Measurements from ENCODE around the gene SOAT2.

DNA sequence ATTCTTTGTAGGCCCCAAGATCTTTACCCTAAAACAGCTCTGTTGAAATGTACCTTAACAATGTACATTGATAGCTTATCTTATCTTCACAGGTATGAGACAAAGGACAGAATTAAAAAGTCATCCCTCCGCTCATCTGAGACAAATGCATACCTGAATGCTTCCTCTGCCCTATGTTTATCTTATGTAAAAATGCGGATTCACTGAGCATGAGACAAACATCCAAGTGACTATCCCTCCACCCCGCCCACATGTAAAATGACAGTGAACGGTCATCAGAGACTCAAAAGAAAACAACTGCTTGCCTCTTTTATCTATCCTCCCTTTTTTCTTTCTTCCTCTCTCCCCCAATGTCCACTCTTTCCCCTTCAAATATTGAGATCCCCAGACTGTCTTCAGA, 40.1 kb downstream of the SOAT2 start:
- no peak for TF ChIP-seq POLR2A (IDR thresholded peaks at IDR 0.05; ENCODE audit: extremely low read depth, insufficient read length)
- TF ChIP-seq, protein P1, sequence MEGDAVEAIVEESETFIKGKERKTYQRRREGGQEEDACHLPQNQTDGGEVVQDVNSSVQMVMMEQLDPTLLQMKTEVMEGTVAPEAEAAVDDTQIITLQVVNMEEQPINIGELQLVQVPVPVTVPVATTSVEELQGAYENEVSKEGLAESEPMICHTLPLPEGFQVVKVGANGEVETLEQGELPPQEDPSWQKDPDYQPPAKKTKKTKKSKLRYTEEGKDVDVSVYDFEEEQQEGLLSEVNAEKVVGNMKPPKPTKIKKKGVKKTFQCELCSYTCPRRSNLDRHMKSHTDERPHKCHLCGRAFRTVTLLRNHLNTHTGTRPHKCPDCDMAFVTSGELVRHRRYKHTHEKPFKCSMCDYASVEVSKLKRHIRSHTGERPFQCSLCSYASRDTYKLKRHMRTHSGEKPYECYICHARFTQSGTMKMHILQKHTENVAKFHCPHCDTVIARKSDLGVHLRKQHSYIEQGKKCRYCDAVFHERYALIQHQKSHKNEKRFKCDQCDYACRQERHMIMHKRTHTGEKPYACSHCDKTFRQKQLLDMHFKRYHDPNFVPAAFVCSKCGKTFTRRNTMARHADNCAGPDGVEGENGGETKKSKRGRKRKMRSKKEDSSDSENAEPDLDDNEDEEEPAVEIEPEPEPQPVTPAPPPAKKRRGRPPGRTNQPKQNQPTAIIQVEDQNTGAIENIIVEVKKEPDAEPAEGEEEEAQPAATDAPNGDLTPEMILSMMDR (IDR thresholded peaks at IDR 0.05; ENCODE audit: low read depth, low read length) = no peak
